Thyroid gland (tissue), 4 donors: ENCODE measurements around the gene ZNF554.

Experiments
- CTCF ChIP-seq, 6 experiments: fragments of 200-600 bp in 3 of 6; fragments of 450-650 bp in 3 of 6; sonication (generic) in 3 of 6; IDR thresholded peaks; one replicate each; pipeline ENCODE4 v1.5.1; 2016 to 2019; ENCODE audit warnings: antibody characterized with exemption in 6 of 6, mild to moderate bottlenecking in 2 of 6, inconsistent platforms in 1 of 6, moderate library complexity in 1 of 6
- POLR2A ChIP-seq, 2 donors: fragments of 450-650 bp; IDR thresholded peaks; one replicate each; pipeline ENCODE4 v1.6.1; 2017; ENCODE audit warnings: antibody characterized with exemption in 2 of 2, mild to moderate bottlenecking in 2 of 2, moderate library complexity in 1 of 2

GRCh38 chr19:2823646-2824045, 4.0 kb downstream of the ZNF554 start:
- no peak for TF ChIP-seq CTCF (IDR thresholded peaks at IDR 0.05)
- no peak for TF ChIP-seq POLR2A (IDR thresholded peaks at IDR 0.05)
